ENCODE measurements around the gene TMEM151B.

DNA sequence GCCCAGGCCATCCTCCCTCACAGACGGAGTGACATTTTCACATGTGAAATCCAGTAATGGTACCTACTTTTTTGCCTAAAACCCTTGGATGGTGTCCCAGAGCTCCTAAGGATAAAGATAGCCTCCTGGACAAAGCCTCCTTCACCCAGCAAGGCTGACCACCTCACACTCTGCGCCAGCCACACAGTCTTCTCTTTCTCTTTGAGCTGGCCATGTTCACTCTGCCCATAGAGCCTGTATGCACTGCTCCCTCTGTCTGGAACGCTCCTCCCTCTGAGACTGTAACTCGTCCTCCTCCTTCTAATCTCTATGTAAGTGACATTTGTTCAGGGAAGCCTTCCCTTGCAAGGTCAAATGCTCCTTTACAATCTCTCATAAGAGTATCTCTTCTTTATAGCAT is 14.6 kb downstream of the TMEM151B start:
- TF ChIP-seq, protein P1, sequence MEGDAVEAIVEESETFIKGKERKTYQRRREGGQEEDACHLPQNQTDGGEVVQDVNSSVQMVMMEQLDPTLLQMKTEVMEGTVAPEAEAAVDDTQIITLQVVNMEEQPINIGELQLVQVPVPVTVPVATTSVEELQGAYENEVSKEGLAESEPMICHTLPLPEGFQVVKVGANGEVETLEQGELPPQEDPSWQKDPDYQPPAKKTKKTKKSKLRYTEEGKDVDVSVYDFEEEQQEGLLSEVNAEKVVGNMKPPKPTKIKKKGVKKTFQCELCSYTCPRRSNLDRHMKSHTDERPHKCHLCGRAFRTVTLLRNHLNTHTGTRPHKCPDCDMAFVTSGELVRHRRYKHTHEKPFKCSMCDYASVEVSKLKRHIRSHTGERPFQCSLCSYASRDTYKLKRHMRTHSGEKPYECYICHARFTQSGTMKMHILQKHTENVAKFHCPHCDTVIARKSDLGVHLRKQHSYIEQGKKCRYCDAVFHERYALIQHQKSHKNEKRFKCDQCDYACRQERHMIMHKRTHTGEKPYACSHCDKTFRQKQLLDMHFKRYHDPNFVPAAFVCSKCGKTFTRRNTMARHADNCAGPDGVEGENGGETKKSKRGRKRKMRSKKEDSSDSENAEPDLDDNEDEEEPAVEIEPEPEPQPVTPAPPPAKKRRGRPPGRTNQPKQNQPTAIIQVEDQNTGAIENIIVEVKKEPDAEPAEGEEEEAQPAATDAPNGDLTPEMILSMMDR (IDR thresholded peaks at IDR 0.05): no peak
- TF ChIP-seq EZH2 (IDR thresholded peaks at IDR 0.05; ENCODE audit: borderline replicate concordance, insufficient read depth, low read depth, low read length, poor library complexity, severe bottlenecking): no peak
